ENCODE measurements around the gene PHIP.

- TF ChIP-seq EZH2 (IDR thresholded peaks at IDR 0.05; ENCODE audit: borderline replicate concordance, low read length) (no peak), CTCF (IDR thresholded peaks at IDR 0.05; ENCODE audit: low read length) (no peak)
Observed at GRCh38 chr6:79070206-79070825, 7.7 kb downstream of the PHIP start.
